Dedifferentiated amniotic fluid mesenchymal stem cell (primary cell): ENCODE results near the gene ASB1.

Experiments used
- DNase-seq: peaks from one replicate; pipeline ENCODE4 v3.0.0-alpha.2; 2016; ENCODE audit errors: extremely low spot score

ASB1 gene

GRCh38 chr2:238494573-238494961 is 67.8 kb downstream of the ASB1 start:
- DNase-seq: no peak

DNA sequence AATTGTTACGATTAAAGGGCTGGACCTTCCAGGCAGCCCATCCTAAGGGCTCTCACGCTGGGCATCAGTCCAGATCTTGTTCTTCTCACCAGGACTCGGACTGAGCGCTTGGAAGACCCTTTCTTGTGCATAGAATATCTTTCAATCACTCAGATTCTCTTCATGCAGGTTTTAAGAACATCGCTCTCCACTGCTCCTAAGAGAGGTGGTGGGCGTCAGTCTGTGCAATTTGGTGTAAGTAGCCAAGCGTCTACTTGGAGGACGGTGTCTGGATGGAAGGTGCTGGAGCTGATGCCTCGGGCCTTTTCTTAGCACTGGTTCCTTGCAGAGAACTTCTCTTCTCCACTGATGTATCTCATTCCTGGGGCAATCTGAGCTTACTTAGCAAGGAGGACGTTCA is 68.7 kb downstream of the ASB1 start:
- DNase-seq: no peak

- DNase-seq: no peak
Observed at GRCh38 chr2:238496756-238497609, 70.3 kb downstream of the ASB1 start.

GRCh38 chr2:238497610-238498005 is 70.9 kb downstream of the ASB1 start:
- DNase-seq: no peak

DNA sequence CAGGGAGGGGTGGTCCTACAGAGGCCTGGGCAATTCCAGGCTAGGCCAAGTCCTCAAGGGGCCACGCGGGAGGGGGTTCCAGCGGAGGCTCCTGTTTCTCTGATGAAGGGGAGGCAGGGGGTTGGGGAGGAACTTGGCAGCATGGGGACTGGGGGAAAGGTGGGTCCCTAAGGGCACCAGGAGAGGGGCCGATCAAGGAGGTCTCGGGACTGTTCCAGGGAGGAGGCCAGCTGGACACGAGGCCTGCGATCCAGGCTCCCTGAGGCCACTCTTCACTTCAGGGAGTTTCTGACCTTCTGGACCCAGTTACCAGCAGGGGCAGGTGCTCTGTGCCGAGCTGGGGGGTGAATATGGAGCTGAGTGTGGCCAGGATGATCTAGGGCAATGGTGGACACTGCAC is 71.5 kb downstream of the ASB1 start:
- no peak for DNase-seq

GRCh38 chr2:238498691-238499295 is 72.1 kb downstream of the ASB1 start:
- DNase-seq: no peak

DNA sequence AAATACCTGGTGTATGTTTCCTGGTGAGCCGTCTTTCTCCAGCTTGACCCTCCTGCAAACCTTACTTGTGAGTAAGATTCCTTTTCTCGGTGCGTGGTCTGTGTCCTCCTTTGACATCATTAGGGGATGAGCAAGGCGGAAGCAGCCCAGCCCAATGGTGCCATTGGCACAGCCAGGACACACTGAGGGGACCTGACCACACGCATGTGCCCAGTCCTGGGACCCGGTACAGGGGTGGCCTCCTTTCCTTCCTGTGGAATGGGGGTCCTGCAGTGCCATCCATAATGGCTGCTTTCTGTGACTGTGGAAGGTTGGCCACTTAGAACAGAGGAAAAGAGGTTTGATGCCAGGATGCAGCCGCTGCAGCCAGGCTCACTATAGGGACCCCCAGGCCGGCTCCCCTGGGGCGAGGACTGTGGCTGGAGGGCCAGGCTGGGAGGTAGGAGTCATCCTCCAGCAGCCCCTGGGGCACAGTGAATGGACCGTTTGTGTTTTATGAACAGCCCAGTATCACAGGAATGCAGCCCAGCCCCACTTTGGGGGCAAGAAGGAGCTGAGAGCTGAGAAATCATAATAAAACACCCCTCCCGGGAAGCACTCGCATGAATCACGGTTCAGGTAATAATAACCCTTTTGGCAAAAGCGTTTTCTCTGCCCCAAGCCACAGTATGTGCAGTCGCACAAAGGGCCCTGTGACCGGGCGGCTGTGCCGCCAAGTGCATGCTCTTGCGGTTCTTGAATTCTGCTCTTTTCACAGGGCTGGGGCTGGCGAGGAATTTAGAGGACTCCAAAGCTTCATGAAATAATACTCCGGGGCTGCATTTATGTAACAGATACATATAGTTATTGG is 73.2 kb downstream of the ASB1 start:
- no peak for DNase-seq

DNA sequence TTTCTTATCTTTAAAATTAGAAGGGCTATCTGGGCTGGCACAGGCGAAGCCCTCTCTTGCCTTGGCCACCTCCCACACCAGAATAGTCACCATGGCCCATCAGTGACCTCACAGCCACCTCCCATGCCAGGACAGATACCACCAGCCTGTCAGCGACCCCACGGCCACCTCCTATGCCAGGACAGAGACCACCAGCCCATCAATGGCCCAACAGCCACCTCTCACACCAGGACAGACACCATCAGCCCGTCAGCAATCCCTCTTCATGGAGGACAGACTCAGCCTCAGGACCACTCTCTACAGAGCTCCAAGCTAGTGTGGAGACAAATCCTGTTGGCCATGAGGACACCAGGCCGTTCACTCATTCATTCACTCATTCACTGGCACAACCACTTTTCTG is 74.6 kb downstream of the ASB1 start:
- DNase-seq: no peak
